LNCAP (cell line): ENCODE results near the gene ATRN.

Experiments
- CTCF ChIP-seq: fragments of 450-650 bp; IDR thresholded peaks from 2 replicates; pipeline ENCODE4 v1.5.1; 2017; ENCODE audit warnings: mild to moderate bottlenecking

ATRN gene

GRCh38 chr20:3670945-3671344, 200.1 kb downstream of the ATRN start:
- TF ChIP-seq CTCF, result no peak

- no peak for TF ChIP-seq CTCF
Measured at GRCh38 chr20:3671986-3672546, 201.2 kb downstream of the ATRN start.

GRCh38 chr20:3672547-3673171, 201.8 kb downstream of the ATRN start:
- no peak for TF ChIP-seq CTCF

- TF ChIP-seq CTCF, result no peak
Measured at GRCh38 chr20:3673221-3674070, 202.6 kb downstream of the ATRN start.

- no peak for TF ChIP-seq CTCF
Measured at GRCh38 chr20:3674447-3674846, 203.6 kb downstream of the ATRN start.

GRCh38 chr20:3674995-3675900, 204.4 kb downstream of the ATRN start:
- no peak for TF ChIP-seq CTCF

- TF ChIP-seq CTCF, result no peak
Measured at GRCh38 chr20:3677733-3678132, 206.9 kb downstream of the ATRN start.
